Measurements from ENCODE around the gene CTRB2.
"Not testable (repeated sequence)": the region's sequence is repeated elsewhere in the genome, so short reads cannot be mapped to it uniquely, and the experiment has no call there.

CTRB2 gene

GRCh38 chr16:75243667-75244224 is 36.8 kb upstream of the CTRB2 start:
- DNase-seq, result peak in 3 of 58 donors; percentile 15 to 32 (median 18)

GRCh38 chr16:75242436-75243078 is 35.6 kb upstream of the CTRB2 start:
- not testable (repeated sequence) for DNase-seq

- no peak for DNase-seq
Measured at GRCh38 chr16:75241955-75242354, 35.0 kb upstream of the CTRB2 start.

GRCh38 chr16:75241412-75241811 is 34.5 kb upstream of the CTRB2 start:
- DNase-seq, result no peak

GRCh38 chr16:75240633-75241032 is 33.7 kb upstream of the CTRB2 start:
- DNase-seq, result not testable (repeated sequence)

GRCh38 chr16:75239542-75240122 is 32.7 kb upstream of the CTRB2 start:
- DNase-seq, result no peak

GRCh38 chr16:75238853-75239541 is 32.0 kb upstream of the CTRB2 start:
- peak in 23 of 58 donors; percentile 42 to 90 (median 74) for DNase-seq

- peak in 55 of 58 donors; percentile 45 to 98 (median 80) for DNase-seq
Measured at GRCh38 chr16:75238132-75238852, 31.3 kb upstream of the CTRB2 start.

GRCh38 chr16:75237398-75238131 is 30.6 kb upstream of the CTRB2 start:
- peak in 3 of 58 donors; percentile 42 to 56 (median 56) for DNase-seq

- DNase-seq, result no peak
Measured at GRCh38 chr16:75236736-75237397, 29.9 kb upstream of the CTRB2 start.

GRCh38 chr16:75236232-75236631 is 29.3 kb upstream of the CTRB2 start:
- DNase-seq, result no peak

- DNase-seq, result no peak
Measured at GRCh38 chr16:75235721-75236193, 28.8 kb upstream of the CTRB2 start.

- peak in 13 of 58 donors; percentile 7 to 52 (median 26) for DNase-seq
Measured at GRCh38 chr16:75234856-75235696, 28.1 kb upstream of the CTRB2 start.

- no peak for DNase-seq
Measured at GRCh38 chr16:75233611-75233938, 26.6 kb upstream of the CTRB2 start.

- no peak for DNase-seq
Measured at GRCh38 chr16:75231570-75231969, 24.6 kb upstream of the CTRB2 start.

GRCh38 chr16:75230471-75231110 is 23.6 kb upstream of the CTRB2 start:
- DNase-seq, result no peak

GRCh38 chr16:75229172-75230031 is 22.4 kb upstream of the CTRB2 start:
- no peak for DNase-seq

All from anterior cingulate cortex (tissue), 58 donors.